Measurements from ENCODE around the gene TTLL8.

The TTLL8 gene

DNA sequence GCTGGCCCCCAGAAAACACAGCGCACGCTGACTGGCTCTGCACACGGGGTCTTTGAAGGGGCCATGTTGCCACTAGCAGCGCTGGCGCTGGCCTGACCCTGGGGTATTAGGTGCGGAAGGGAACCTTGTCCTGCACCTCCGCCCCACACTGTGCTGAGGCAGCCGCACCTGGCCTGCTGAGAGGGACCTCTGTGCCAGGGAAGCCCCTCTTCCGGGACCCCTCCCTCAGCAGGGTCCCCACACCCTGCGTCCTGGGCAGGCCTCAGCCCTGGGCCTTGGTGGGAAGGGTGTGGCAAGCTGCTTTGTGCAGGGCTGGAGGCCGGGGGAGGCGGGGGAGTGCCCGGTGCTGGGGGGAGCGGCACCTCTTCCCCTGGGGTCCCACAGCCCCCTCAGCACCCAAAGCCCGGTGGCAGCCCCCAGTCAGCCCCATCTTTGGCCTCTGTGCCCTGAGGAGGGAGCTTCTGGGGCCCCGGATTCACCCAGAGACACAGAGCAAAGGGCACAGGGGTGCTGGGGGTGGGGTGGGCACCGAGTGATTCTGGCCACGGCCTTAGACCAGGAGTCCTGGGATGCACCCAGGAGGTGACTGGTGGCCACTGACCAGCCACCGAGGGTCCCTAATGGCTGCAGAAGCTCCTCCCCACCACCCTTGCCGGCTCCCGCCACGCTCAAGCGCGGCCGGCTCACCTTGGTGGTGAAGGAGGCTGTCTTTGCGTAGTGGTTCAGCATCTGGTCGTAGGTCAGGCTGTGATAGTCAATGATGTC lies 11.4 kb downstream of the TTLL8 start:
- H3K27ac ChIP-seq (ENCODE audit: low read length): no peak overlapping the region
- no peaks in the 10 kb centered on the region for H3K4me1 ChIP-seq (ENCODE audit: control insufficient read depth in 1 of 2, insufficient read depth in 2 of 2, low read length in 2 of 2)
- no peak overlapping the region for H3K4me3 ChIP-seq (ENCODE audit: low read depth in 1 of 2, low read length in 2 of 2)
- H3K27me3 ChIP-seq (ENCODE audit: low read depth, low read length): no peaks in the 10 kb centered on the region
- no peaks in the 10 kb centered on the region for H3K9me3 ChIP-seq (ENCODE audit: control insufficient read depth in 1 of 2, low read length in 2 of 2)
- H3K36me3 ChIP-seq (ENCODE audit: control insufficient read depth in 1 of 2, insufficient read depth in 2 of 2, low read length in 2 of 2): no peaks in the 10 kb centered on the region

DNA sequence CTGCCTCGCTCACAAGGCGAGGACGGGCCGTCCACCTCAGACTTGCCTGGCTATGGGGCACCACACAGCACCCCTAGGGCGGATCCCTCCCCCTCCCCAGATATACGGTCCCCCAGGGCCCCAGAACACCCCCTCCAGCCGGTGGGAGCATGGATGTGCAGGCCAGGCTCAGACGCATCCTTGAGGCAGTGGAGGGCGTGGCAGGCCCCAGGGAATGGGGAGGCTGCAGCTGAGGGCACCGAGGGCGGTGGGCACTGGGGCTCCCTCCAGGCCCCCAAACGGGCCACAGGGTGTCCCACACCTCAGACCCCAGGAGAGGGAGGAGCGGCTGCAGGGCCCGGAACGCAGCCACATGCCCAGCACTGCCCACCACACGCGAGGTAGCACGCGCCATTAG lies 12.1 kb downstream of the TTLL8 start:
- Histone ChIP-seq H3K27ac (ENCODE audit: low read length) (no peak overlapping the region), H3K9me3 (ENCODE audit: control insufficient read depth in 1 of 2, low read length in 2 of 2) (no peaks in the 10 kb centered on the region), H3K4me3 (ENCODE audit: low read depth in 1 of 2, low read length in 2 of 2) (no peak overlapping the region), H3K36me3 (ENCODE audit: control insufficient read depth in 1 of 2, insufficient read depth in 2 of 2, low read length in 2 of 2) (no peaks in the 10 kb centered on the region), H3K4me1 (ENCODE audit: control insufficient read depth in 1 of 2, insufficient read depth in 2 of 2, low read length in 2 of 2) (no peaks in the 10 kb centered on the region), H3K27me3 (ENCODE audit: low read depth, low read length) (no peaks in the 10 kb centered on the region)

DNA sequence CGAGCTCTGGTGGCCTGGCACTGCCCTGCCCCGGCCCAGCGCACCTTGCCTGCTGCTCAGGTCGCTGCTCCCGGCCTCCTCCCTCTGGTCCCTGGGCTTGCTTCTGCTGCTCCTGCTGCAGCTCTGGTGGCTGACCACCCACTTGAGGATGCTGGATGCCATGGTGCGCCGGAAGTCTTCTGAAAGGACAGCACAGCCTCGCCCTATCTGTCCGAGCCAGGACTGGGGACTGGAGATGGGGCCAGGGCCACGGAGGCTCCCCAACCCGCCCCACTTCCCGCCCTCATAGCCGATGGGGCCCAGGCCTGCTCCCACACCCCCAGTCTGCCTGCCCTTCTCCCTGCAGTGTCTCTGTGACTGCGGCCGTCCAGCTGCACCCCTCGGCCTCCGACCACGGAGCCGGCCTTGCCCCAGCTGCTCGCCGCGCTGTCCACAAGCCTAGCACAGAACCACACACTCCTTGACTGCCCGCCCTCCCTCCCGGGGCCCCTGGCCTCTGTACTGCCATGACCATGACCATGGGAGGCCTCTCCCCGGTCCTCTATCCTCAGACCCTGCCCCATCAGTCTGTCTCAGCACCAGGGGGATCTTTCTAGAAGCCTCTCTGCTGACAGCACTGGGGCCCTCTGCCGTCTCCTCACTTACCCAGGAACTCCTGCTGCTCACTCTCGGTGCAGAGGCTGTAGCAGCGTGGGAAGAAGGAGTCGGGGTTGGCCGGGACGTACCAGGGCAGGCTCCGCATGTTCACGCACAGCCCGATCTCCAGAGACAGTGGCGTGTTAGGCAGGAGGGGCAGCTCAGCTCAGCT lies 12.7 kb downstream of the TTLL8 start:
- Histone ChIP-seq H3K36me3 (ENCODE audit: control insufficient read depth in 1 of 2, insufficient read depth in 2 of 2, low read length in 2 of 2) (no peaks in the 10 kb centered on the region), H3K9me3 (ENCODE audit: control insufficient read depth in 1 of 2, low read length in 2 of 2) (no peaks in the 10 kb centered on the region), H3K4me1 (ENCODE audit: control insufficient read depth in 1 of 2, insufficient read depth in 2 of 2, low read length in 2 of 2) (no peaks in the 10 kb centered on the region), H3K27me3 (ENCODE audit: low read depth, low read length) (no peaks in the 10 kb centered on the region), H3K27ac (ENCODE audit: low read length) (no peak overlapping the region), H3K4me3 (ENCODE audit: low read depth in 1 of 2, low read length in 2 of 2) (no peak overlapping the region)

DNA sequence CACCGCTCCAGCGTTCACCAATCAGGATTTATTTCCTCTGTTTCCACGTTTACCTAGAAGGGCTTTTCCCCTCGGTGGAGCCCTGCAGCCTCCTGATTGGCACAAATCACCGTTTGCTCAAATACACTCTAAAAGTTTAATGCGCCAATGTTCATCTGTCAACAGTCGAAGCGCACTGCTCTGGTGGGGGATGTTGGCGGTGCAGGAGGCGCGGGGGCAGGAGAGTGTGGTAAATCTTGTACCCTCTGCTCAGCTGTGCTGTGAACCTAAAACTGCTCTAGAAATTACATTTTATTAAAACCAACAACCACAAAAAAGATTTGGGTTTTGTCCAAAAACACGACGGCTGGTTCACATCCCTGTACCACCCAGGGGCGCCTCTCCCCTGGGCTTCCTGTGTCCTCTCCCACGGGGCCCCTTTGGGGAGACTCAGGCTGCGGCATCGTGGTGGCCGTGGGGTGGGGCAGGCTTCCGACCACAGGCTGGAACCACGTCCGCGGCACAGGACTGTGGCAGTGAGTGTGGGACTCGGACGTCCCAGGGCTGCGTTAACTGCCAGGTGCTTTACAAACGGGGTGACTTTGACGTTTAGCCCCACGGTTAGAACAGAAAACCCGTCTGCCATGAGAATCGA lies 13.5 kb downstream of the TTLL8 start:
- H3K9me3 ChIP-seq (ENCODE audit: control insufficient read depth in 1 of 2, low read length in 2 of 2): peaks cover 0 to under 1% of the 10 kb centered on the region in 2 donors
- H3K36me3 ChIP-seq (ENCODE audit: control insufficient read depth in 1 of 2, insufficient read depth in 2 of 2, low read length in 2 of 2): no peaks in the 10 kb centered on the region
- H3K4me3 ChIP-seq (ENCODE audit: low read depth in 1 of 2, low read length in 2 of 2): no peak overlapping the region
- H3K27me3 ChIP-seq (ENCODE audit: low read depth, low read length): no peaks in the 10 kb centered on the region
- H3K4me1 ChIP-seq (ENCODE audit: control insufficient read depth in 1 of 2, insufficient read depth in 2 of 2, low read length in 2 of 2): no peaks in the 10 kb centered on the region
- H3K27ac ChIP-seq (ENCODE audit: low read length): no peak overlapping the region

DNA sequence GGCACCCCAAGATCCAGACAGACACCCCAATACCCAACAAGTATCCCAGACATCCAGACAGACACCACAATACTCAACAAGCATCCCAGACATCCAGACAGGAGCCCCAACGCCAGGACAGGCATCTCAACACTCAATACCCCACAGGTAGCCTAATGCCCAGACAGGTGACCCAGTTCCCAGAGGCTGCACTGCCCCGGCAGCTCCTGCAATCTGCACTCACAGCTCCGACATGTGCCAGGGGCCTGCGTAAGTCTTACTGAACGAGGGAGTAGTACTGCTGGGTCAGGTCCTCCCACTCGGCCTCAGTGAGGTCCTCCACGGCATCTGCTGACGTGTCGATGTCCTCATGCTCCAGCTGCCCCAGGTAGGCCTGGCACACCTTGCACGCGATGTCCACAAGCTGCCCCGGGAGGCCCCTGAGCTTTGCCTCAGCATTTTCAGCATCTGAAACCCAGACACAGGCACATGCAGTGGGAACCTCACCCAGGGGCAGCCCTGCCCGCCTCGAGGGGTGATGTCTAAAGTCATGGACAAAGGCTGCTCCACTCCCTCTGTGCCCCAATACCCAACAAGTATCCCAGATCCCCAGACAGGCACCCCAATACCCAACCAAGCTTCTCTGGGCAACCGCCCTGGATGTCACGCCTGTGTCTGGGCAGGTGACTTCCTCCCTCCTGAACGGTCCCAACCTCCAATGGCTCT lies 16.6 kb downstream of the TTLL8 start:
- H3K9me3 ChIP-seq (ENCODE audit: control insufficient read depth in 1 of 2, low read length in 2 of 2): peaks cover 4 to 5% of the 10 kb centered on the region in 2 donors
- no peaks in the 10 kb centered on the region for H3K27me3 ChIP-seq (ENCODE audit: low read depth, low read length)
- no peak overlapping the region for H3K4me3 ChIP-seq (ENCODE audit: low read depth in 1 of 2, low read length in 2 of 2)
- H3K4me1 ChIP-seq (ENCODE audit: control insufficient read depth in 1 of 2, insufficient read depth in 2 of 2, low read length in 2 of 2): no peaks in the 10 kb centered on the region
- H3K27ac ChIP-seq (ENCODE audit: low read length): no peak overlapping the region
- H3K36me3 ChIP-seq (ENCODE audit: control insufficient read depth in 1 of 2, insufficient read depth in 2 of 2, low read length in 2 of 2): no peaks in the 10 kb centered on the region

DNA sequence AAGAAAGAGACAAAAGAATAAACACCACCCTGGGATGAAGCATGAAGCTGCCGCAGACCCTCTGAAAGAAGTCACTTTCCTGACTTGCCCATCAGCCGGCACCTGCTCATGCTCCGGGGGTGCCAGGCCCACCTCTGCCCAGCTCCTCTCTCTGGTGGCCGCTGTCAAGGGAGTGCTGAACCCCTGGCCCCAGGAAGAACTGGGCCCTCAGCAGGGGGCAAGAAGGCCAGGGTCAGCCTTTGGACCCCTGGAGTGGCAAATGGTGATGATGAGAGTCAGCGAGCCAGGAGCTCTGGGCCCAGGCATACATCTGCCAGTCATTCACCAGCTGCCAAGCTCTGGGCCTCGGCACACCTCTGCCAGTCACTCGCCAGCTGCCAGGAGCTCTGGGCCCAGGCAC lies 17.4 kb downstream of the TTLL8 start:
- H3K9me3 ChIP-seq (ENCODE audit: control insufficient read depth in 1 of 2, low read length in 2 of 2): peaks cover 4 to 5% of the 10 kb centered on the region in 2 donors

DNA sequence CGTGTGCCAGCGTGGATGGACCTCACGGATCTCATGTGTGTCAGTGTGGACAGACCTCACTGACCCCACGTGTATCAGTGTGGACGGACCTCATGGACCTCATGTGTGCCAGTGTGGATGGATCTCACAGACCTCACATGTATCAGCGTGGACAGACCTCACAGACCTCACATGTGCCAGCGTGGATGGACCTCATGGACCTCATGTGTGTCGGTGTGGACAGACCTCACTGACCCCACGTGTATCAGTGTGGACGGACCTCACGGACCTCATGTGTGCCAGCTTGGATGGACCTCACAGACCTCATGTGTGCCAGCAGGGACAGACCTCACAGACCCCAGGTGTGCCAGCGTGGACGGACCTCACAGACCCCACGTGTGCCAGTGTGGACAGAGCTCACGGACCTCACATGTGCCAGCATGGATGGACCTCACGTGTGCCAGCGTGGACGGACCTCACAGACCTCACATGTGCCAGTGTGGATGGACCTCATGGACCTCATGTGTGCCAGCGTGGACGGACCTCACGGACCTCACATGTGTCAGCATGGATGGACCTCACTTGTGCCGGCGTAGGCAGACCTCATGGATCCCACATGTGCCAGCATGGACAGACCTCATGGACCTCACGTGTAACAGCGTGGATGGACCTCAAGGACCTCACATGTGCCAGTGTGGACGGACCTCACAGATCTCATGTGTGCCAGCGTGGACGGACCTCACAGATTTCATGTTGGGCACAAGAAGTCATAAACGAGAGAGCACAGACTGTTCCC lies 18.2 kb downstream of the TTLL8 start:
- Histone ChIP-seq H3K9me3 (ENCODE audit: control insufficient read depth in 1 of 2, low read length in 2 of 2) (peaks cover 4 to 5% of the 10 kb centered on the region in 2 donors), H3K27me3 (ENCODE audit: low read depth, low read length) (no peaks in the 10 kb centered on the region), H3K4me1 (ENCODE audit: control insufficient read depth in 1 of 2, insufficient read depth in 2 of 2, low read length in 2 of 2) (no peaks in the 10 kb centered on the region), H3K36me3 (ENCODE audit: control insufficient read depth in 1 of 2, insufficient read depth in 2 of 2, low read length in 2 of 2) (no peaks in the 10 kb centered on the region), H3K27ac (ENCODE audit: low read length) (no peak overlapping the region), H3K4me3 (ENCODE audit: low read depth in 1 of 2, low read length in 2 of 2) (no peak overlapping the region)

More for the DNA sequence above, 17.4 kb downstream of the TTLL8 start:
- no peaks in the 10 kb centered on the region for H3K36me3 ChIP-seq (ENCODE audit: control insufficient read depth in 1 of 2, insufficient read depth in 2 of 2, low read length in 2 of 2)
- no peak overlapping the region for H3K4me3 ChIP-seq (ENCODE audit: low read depth in 1 of 2, low read length in 2 of 2)
- H3K4me1 ChIP-seq (ENCODE audit: control insufficient read depth in 1 of 2, insufficient read depth in 2 of 2, low read length in 2 of 2): no peaks in the 10 kb centered on the region
- no peak overlapping the region for H3K27ac ChIP-seq (ENCODE audit: low read length)
- no peaks in the 10 kb centered on the region for H3K27me3 ChIP-seq (ENCODE audit: low read depth, low read length)

DNA sequence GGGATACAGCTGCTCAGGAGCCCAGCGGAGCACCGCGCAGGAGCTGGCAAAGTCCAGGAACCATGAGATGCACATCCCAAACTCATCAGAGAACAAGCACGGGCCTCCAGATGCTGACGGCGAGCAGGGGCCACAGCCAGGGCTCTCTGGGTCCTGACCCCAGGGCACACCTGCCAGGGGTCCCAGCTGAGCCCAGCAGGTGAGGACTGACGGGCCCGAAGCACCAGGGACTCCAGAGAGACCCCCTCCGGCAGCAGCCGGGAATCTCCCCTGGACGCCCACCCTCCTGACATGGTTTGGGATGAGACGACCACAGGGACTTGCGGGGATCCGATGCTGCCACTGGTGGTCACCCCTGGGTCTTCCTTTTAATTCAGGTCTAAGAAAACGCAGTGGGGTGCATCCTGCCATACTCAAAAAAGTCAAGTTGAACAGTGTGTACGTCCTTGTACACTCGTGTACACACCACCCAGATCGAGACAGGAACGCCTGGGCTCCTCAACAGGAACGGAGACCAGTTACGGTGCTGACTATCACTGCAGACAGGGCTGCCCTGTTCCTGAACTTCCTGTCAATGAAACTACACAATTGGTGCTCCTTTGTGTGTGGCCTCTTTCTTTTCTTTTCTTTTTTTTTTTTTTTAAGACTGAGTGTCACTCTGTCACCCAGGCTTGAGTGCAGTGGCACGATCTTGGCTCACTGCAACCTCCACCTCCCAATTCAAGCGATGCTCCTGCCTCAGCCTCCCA lies 21.9 kb downstream of the TTLL8 start:
- H3K4me3 ChIP-seq (ENCODE audit: low read depth in 1 of 2, low read length in 2 of 2): no peak overlapping the region
- no peak overlapping the region for H3K27ac ChIP-seq (ENCODE audit: low read length)
- no peaks in the 10 kb centered on the region for H3K36me3 ChIP-seq (ENCODE audit: control insufficient read depth in 1 of 2, insufficient read depth in 2 of 2, low read length in 2 of 2)
- peaks cover 4 to 5% of the 10 kb centered on the region in 2 donors for H3K9me3 ChIP-seq (ENCODE audit: control insufficient read depth in 1 of 2, low read length in 2 of 2)
- H3K4me1 ChIP-seq (ENCODE audit: control insufficient read depth in 1 of 2, insufficient read depth in 2 of 2, low read length in 2 of 2): no peaks in the 10 kb centered on the region
- H3K27me3 ChIP-seq (ENCODE audit: low read depth, low read length): no peaks in the 10 kb centered on the region

DNA sequence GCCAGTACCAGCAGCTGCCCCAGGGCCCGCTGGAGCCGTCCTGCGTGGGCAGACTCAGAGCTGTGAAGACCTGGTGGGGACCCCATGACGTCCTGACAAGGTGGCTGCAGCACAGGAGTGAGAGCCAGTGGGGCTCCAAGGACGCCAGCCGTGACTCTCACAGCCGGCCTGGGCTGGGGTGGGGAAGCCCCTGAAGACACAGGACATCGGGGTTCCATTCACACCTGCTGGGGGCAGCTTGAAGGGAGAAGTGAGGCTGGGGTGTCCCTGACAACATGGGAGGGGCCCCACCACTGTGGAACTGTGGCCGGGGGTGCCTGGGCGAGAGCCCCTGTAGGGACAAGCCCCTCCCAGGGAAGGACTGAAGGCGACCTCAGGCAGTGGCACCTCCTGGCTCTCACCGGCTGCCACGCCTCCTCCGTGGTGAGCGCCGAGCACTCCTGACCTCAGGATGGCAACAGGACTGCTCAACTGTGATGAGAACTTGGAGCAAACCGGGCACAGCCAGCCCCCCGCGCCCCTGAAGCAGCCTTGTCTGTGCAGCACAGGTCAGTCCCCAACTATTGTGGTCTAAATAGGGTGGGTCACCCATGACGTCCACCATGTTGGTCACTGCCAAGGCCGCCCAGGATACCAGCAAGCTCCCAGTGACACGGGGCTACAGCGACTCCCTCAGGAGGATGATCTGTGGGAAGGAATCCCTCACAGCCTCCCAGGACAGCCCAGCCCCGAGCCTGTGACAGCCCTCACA lies 22.8 kb downstream of the TTLL8 start:
- peaks cover 4 to 5% of the 10 kb centered on the region in 2 donors for H3K9me3 ChIP-seq (ENCODE audit: control insufficient read depth in 1 of 2, low read length in 2 of 2)
- no peak overlapping the region for H3K4me3 ChIP-seq (ENCODE audit: low read depth in 1 of 2, low read length in 2 of 2)
- peaks cover 0 to 2% of the 10 kb centered on the region in 2 donors for H3K4me1 ChIP-seq (ENCODE audit: control insufficient read depth in 1 of 2, insufficient read depth in 2 of 2, low read length in 2 of 2)
- no peaks in the 10 kb centered on the region for H3K36me3 ChIP-seq (ENCODE audit: control insufficient read depth in 1 of 2, insufficient read depth in 2 of 2, low read length in 2 of 2)
- H3K27ac ChIP-seq (ENCODE audit: low read length): no peak overlapping the region
- no peaks in the 10 kb centered on the region for H3K27me3 ChIP-seq (ENCODE audit: low read depth, low read length)
